GM12872 (cell line): Measurements from ENCODE around the gene DMBX1.

Experiments
- TF ChIP-seq, protein P1 (sequence below): IDR thresholded peaks from 3 replicates; pipeline ENCODE4 v1.5.1; 2011; ENCODE audit warnings: low read depth, mild to moderate bottlenecking, low read length, moderate library complexity; ENCODE audit not compliant: insufficient read depth

DMBX1 gene

DNA sequence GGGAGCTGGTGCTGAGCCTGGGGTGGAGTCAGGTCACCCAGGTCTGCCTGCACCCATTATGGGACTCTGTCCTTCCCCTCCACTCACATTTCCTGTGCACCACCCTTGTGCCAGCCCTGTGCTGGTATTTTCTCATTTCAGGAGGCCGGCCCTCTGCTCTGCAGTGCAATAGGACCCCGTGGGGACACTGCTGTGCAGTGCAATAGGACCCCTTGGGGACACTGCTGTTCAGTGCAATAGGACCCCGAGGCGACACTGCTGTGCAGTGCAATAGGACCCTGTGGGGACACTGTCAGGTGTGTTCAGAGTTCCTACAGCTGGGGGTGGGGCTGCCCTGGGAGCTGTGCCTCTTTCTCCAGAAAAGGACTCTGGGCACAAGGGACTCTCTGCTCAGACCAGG, 36.2 kb upstream of the DMBX1 start:
- TF ChIP-seq, protein P1, sequence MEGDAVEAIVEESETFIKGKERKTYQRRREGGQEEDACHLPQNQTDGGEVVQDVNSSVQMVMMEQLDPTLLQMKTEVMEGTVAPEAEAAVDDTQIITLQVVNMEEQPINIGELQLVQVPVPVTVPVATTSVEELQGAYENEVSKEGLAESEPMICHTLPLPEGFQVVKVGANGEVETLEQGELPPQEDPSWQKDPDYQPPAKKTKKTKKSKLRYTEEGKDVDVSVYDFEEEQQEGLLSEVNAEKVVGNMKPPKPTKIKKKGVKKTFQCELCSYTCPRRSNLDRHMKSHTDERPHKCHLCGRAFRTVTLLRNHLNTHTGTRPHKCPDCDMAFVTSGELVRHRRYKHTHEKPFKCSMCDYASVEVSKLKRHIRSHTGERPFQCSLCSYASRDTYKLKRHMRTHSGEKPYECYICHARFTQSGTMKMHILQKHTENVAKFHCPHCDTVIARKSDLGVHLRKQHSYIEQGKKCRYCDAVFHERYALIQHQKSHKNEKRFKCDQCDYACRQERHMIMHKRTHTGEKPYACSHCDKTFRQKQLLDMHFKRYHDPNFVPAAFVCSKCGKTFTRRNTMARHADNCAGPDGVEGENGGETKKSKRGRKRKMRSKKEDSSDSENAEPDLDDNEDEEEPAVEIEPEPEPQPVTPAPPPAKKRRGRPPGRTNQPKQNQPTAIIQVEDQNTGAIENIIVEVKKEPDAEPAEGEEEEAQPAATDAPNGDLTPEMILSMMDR = no peak

DNA sequence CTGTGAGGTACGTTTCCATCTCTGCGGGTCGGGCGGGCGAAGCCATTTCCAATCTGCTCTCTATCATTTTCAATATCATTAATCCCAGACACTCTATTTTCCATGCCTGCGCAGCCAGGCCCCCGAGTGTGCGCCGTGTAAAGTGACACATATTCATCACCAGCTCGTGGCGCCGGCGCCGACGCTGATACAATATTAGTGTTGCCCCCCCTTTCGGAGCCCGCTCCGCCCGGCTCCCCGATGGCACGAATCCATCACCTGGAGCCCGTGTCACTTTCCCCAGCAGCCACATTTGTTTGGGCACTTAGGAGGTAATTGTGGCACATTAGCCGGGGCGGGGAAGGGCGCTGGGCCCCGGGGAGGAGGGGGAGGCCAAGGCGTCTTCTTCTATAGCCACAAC, 33.7 kb upstream of the DMBX1 start:
- TF ChIP-seq, protein P1 = no peak

DNA sequence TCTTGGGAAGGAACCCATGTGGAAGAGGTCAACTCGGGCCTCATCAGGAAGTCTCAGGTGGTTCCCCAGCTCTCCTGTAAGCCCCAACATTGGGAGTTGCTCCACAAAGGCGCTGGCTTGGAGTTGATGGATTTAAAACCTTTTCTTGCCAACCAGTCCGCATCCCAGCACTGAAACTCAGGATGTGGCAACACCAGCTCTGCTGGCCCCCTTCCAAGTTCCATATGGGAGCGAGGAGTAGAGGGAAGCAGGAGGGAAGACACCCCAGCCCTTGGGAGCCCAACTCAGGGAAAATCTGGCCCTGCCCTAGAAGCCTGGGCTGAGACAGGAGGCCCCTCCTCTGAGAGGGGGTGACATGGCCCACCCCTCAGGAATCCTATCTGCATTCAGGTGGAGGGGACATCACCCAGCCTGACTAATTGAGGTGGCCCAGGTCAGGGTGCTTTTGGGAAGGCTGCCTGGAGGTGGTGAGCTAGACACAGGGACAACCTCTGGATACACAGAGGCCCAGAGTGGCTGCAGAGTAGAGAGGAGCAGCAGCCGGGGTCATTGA, 33.1 kb upstream of the DMBX1 start:
- TF ChIP-seq, protein P1 = no peak

DNA sequence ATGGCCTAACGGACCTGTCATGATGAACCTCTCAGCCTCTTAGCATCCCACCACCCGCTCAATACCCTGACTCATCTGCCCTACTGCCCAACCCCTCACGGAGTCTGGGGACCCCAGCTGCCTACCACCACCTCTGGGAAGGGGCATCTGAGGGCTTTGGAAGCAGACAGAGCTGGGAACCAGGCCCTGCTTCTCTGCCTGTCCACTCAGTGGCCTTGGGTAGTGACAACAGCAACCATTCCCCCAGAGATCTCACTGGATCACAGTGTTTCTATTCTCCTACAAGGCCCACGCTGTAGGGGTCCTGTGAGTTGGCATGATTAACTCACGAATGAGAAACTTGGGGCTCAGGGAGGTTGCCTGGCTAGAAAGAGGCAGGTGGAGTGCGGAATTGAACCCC, 32.5 kb upstream of the DMBX1 start:
- TF ChIP-seq, protein P1 = no peak

DNA sequence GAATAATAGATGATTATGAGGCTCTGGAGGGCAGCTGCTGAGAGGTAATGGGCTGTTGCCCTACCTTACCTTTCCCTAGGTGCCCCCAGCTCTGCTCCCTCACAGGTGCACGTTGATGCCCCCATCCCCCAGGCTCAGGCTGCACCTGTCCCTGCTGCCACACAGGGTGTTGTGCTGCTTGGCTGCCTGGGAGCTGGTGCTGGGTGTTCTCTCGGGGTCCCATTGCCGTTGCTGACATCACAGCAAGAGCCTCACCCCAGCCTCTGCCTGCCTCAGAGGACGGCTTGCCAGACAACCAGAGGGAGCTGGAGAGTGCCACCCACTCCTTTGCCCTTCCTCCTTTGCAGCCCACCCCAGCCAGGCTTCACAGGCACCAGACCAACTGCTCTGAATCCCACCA, 31.4 kb upstream of the DMBX1 start:
- TF ChIP-seq, protein P1 = no peak

DNA sequence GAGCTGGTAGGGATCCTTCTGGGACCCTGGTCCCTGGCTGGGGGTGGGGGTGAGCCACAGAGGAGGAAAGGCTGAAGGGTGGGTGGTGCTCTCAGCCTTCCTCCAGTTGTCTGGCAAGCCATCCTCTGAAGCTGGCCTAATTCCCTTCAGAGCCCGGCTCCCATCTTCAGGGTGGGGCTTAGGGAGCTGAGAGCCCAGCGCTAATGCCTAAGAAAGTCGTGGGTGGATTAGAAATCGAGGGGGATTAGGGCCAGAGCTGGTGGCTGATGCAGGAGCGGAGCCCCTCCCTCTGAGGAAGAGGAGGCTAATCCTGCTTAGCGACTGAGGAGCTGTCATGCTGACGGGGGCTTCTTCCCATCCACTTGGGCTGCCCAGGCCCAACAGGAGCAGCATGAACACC, 30.8 kb upstream of the DMBX1 start:
- TF ChIP-seq, protein P1 = no peak

DNA sequence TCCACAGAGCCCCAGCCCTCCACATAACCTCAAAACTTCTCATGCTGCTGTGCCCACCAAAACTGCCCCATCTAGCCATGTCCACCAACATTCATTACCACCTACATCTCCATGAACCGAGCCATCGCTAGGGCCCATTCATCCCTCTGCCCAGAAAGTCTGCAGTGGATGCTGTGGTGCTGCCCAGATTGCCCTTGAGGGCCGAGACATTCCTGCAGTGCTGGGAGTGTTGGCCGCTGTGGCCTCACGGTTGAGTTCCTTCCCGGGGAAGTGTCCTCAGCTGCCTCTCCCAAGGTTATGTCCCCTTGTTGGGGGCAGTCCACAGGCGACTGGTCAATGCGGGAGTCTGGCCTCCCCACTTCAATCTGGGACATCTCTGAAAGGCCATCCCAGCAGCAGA, 30.3 kb upstream of the DMBX1 start:
- TF ChIP-seq, protein P1 = no peak
